HepG2 (cell line): ENCODE results near the gene MARCHF4. TPM values are rescaled to one million over a fixed set of nuclear protein-coding genes. Genes with fewer than 3 reads are reported as not detected.

Experiments used
- AGO1 ChIP-seq: fragments of 200-400 bp; formaldehyde crosslinking; IDR thresholded peaks from 2 replicates; pipeline ENCODE4 v1.6.1; 2017; ENCODE audit warnings: mild to moderate bottlenecking, low read depth, low read length, moderate library complexity; ENCODE audit not compliant: poor library complexity, severe bottlenecking
- ARID3A ChIP-seq: IDR thresholded peaks from 2 replicates; pipeline ENCODE4 v1.6.1; 2012; ENCODE audit warnings: low read depth, low read length, improper control_type of control experiment
- CREBL2 ChIP-seq: sonication (generic); formaldehyde crosslinking; IDR thresholded peaks from 2 replicates; pipeline ENCODE4 v1.8.1; 2023; ENCODE audit warnings: missing genetic modification reagents, mild to moderate bottlenecking, borderline replicate concordance
- FOXO1 ChIP-seq: sonication (generic); formaldehyde crosslinking; IDR thresholded peaks from 2 replicates; pipeline ENCODE4 v1.4.0; 2020; ENCODE audit warnings: missing genetic modification reagents
- GTF2F1 ChIP-seq: fragments of 150-350 bp; IDR thresholded peaks from 2 replicates; pipeline ENCODE4 v1.6.1; 2014; ENCODE audit warnings: low read length
- HIVEP1 ChIP-seq: sonication (generic); formaldehyde crosslinking; IDR thresholded peaks from 2 replicates; pipeline ENCODE4 v1.4.0; 2020; ENCODE audit warnings: mild to moderate bottlenecking, missing genetic modification reagents
- JARID2 ChIP-seq: sonication (generic); formaldehyde crosslinking; IDR thresholded peaks from 2 replicates; pipeline ENCODE4 v1.8.1; 2023; ENCODE audit warnings: missing genetic modification reagents, inconsistent platforms; ENCODE audit not compliant: insufficient replicate concordance
- NPAS2 ChIP-seq: sonication (generic); formaldehyde crosslinking; IDR thresholded peaks from 2 replicates; pipeline ENCODE4 v1.8.0; 2022; ENCODE audit warnings: mild to moderate bottlenecking, missing genetic modification reagents, borderline replicate concordance
- POGK ChIP-seq: sonication (generic); formaldehyde crosslinking; conservative IDR thresholded peaks from 2 replicates; pipeline ENCODE4 v1.8.0; 2022; ENCODE audit warnings: mild to moderate bottlenecking, moderate library complexity, missing genetic modification reagents
- REPIN1 ChIP-seq: sonication (generic); formaldehyde crosslinking; IDR thresholded peaks from 2 replicates; pipeline ENCODE4 v1.8.0; 2022; ENCODE audit warnings: missing genetic modification reagents, low read depth, mild to moderate bottlenecking, borderline replicate concordance
- SCMH1 ChIP-seq: sonication (generic); formaldehyde crosslinking; IDR thresholded peaks from 2 replicates; pipeline ENCODE4 v1.9.0; 2021; ENCODE audit warnings: missing genetic modification reagents, mild to moderate bottlenecking, borderline replicate concordance
- SOX5 ChIP-seq: IDR thresholded peaks from 2 replicates; pipeline ENCODE4 v1.6.1; 2016; ENCODE audit warnings: borderline replicate concordance
- SP2 ChIP-seq: sonication (generic); formaldehyde crosslinking; IDR thresholded peaks from 2 replicates; pipeline ENCODE4 v1.5.1; 2020; ENCODE audit warnings: mild to moderate bottlenecking, missing genetic modification reagents
- STAT5B ChIP-seq: sonication (generic); formaldehyde crosslinking; IDR thresholded peaks from 2 replicates; pipeline ENCODE4 v1.4.0; 2020; ENCODE audit warnings: missing genetic modification reagents
- ZNF232 ChIP-seq: sonication (generic); formaldehyde crosslinking; IDR thresholded peaks from 2 replicates; pipeline ENCODE4 v1.4.0; 2020; ENCODE audit warnings: missing genetic modification reagents, borderline replicate concordance
- ZNF354B ChIP-seq: sonication (generic); formaldehyde crosslinking; IDR thresholded peaks from 2 replicates; pipeline ENCODE4 v1.8.0; 2022; ENCODE audit warnings: mild to moderate bottlenecking, missing genetic modification reagents
- ZNF567 ChIP-seq: sonication (generic); formaldehyde crosslinking; IDR thresholded peaks from 2 replicates; pipeline ENCODE4 v1.8.1; 2023; ENCODE audit warnings: mild to moderate bottlenecking, missing genetic modification reagents, borderline replicate concordance
- ZNF749 ChIP-seq: sonication (generic); formaldehyde crosslinking; IDR thresholded peaks from 2 replicates; pipeline ENCODE4 v1.8.0; 2022; ENCODE audit warnings: mild to moderate bottlenecking, missing genetic modification reagents, moderate library complexity, borderline replicate concordance
- ZNF784 ChIP-seq: sonication (generic); formaldehyde crosslinking; IDR thresholded peaks from 2 replicates; pipeline ENCODE4 v1.5.1; 2020; ENCODE audit warnings: missing genetic modification reagents, mild to moderate bottlenecking, borderline replicate concordance
- polyA plus RNA-seq, 8 experiments: library from polyadenylated mRNA; depleted of rRNA in 3 of 8; stranded (reverse) in 7 of 8; unstranded in 1 of 8; fragments of >200 nt; fragmentation: Illumina TruSeq in 4 of 8; extraction: Trizol in 4 of 8; gene quantifications; 2 replicates each; pipeline versions ENCODE4 v1.2.1 to v1.2.3, GENCODE V29; 2011 to 2016; ENCODE audit warnings: low read depth in 4 of 8, missing spikeins in 1 of 8, mixed read lengths in 1 of 8; ENCODE audit not compliant: insufficient read depth in 1 of 8
- total RNA-seq, 5 experiments: library from RNA; depleted of rRNA; stranded (reverse); fragments of >200 nt; fragmentation: Illumina TruSeq; extraction: Trizol; gene quantifications; 2 replicates each; pipeline ENCODE4 v1.2.3, GENCODE V29; 2016; ENCODE audit warnings: low read depth in 1 of 5
- TF ChIP-seq, protein P1 (sequence below): sonication (generic); formaldehyde crosslinking; conservative IDR thresholded peaks from 2 replicates; pipeline ENCODE4 v1.8.0; 2022; ENCODE audit warnings: missing genetic modification reagents

The MARCHF4 gene
- total and polyA plus RNA-seq, 2 of the 13 experiments (the other 11 are each of a cell fraction or from before 2014, with no cell fraction given): not detected

DNA sequence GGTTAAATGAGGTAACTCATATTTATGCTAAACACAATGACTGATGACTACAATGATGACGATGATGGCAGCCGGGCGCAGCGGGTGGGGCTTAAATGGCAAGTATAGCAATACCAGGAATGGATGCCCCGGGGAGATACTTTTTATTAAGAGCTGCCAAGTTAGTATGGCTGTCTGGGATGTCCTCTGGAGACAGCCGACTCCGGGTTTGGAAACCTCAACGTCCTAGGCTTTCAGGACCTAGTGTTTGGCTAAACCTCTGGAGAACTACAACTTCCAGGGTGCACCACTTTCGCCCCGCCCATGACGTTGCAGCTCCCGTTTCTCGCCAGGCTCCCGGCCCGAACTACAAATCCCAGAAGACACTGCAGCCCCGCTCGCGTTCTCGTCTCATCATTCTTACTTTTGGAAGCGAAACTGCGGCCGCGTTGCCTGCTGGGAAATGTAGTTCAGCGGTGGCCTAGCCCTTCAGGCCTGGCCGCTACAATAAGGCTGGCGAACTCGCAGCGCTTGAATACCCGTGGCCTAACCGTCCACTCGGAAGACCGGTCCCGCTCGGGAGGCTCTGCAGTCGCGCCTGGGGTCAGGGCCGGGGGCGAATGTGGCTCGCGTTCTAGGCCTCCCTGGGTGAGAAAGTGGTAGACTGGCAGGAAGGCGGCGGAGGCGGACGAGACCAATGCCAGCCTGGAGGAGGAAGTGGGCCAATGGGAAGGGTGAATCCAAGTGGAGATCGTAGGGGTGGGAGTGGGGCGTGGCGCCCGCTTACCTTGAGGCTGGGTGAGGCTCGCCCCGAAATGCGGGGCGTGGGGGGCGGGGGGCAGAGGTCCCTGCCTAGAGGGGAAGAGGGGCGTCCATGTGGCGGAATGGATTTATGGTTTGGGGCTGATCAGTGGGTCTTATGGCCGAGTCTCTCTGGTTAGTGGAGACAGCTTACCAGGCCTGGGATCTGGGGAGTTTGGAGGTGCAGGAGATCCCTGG lies 40.0 kb upstream of the MARCHF4 start, which contains the start of gene SMARCAL1 (continued):
- TF ChIP-seq SP2 (CRISPR knock-in tag) (peak; percentile 56; the same call in 1 of the 2 replicates), FOXO1 (peak; percentile 76), ZNF232 (CRISPR knock-in tag) (peak; percentile 87; the same call in 1 of the 2 replicates), ZNF784 (CRISPR knock-in tag) (0 out of 2 replicates have a peak, but pooled peaks have one; percentile 35), NPAS2 (CRISPR knock-in tag) (0 out of 2 replicates have a peak, but pooled peaks have one; percentile 45), JARID2 (CRISPR knock-in tag) (peak; percentile 94), CREBL2 (CRISPR knock-in tag) (no peak), ZNF567 (CRISPR knock-in tag) (0 out of 2 replicates have a peak, but pooled peaks have one; percentile 38), GTF2F1 (no peak), AGO1 (peak; percentile 67), SCMH1 (CRISPR knock-in tag) (no peak), ZNF749 (CRISPR knock-in tag) (no peak), ARID3A (no peak), SOX5 (CRISPR knock-in tag) (peak; percentile 67), STAT5B (CRISPR knock-in tag) (peak; percentile 9; the same call in 1 of the 2 replicates), REPIN1 (CRISPR knock-in tag) (peak; percentile 95; the same call in 1 of the 2 replicates), HIVEP1 (CRISPR knock-in tag) (peak; percentile 97), POGK (peak; percentile 97), ZNF354B (no peak)
- TF ChIP-seq, protein P1, sequence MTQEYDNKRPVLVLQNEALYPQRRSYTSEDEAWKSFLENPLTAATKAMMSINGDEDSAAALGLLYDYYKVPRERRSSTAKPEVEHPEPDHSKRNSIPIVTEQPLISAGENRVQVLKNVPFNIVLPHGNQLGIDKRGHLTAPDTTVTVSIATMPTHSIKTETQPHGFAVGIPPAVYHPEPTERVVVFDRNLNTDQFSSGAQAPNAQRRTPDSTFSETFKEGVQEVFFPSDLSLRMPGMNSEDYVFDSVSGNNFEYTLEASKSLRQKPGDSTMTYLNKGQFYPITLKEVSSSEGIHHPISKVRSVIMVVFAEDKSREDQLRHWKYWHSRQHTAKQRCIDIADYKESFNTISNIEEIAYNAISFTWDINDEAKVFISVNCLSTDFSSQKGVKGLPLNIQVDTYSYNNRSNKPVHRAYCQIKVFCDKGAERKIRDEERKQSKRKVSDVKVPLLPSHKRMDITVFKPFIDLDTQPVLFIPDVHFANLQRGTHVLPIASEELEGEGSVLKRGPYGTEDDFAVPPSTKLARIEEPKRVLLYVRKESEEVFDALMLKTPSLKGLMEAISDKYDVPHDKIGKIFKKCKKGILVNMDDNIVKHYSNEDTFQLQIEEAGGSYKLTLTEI (CRISPR knock-in tag): no peak
